Right lobe of liver (tissue), 6 donors: ENCODE data around the gene CD164L2. TPM values are rescaled to one million over a fixed set of nuclear protein-coding genes. Genes with fewer than 3 reads are reported as not detected.
"Not testable (repeated sequence)": the region's sequence is repeated elsewhere in the genome, so short reads cannot be mapped to it uniquely, and the experiment has no call there.

ENCODE experiments used
- ATAC-seq, 4 donors: fragments of 200-7000 bp; cut with Tn5 transposase; one replicate each; pipeline ENCODE4 v1.9.1; 2020; ENCODE audit warnings: mild to moderate bottlenecking in 4 of 4, moderate library complexity in 4 of 4
- DNase-seq, 3 donors: peaks; one replicate each; pipeline ENCODE4 v3.0.0-alpha.2; 2020
- H3K27ac ChIP-seq, 3 donors: fragments of 200-600 bp; one replicate each; pipeline ENCODE4 v1.8.0; 2022
- H3K27me3 ChIP-seq, 2 donors: fragments of 200-600 bp; one replicate each; pipeline ENCODE4 v1.8.0; 2022
- H3K36me3 ChIP-seq, 4 donors: fragments of 200-600 bp; sonication (generic) in 1 of 4; one replicate each; pipeline versions ENCODE4 v1.5.1 to v1.8.0; 2017 to 2022; ENCODE audit warnings: control low read depth in 1 of 4
- H3K4me1 ChIP-seq, 4 donors: fragments of 200-600 bp; sonication (generic) in 1 of 4; one replicate each; pipeline versions ENCODE4 v1.5.1 to v1.8.0; 2017 to 2022; ENCODE audit warnings: control low read depth in 1 of 4
- H3K4me3 ChIP-seq, 3 donors: fragments of 200-600 bp; one replicate each; pipeline ENCODE4 v1.8.0; 2022
- H3K9me3 ChIP-seq, 4 donors: fragments of 200-600 bp; sonication (generic) in 1 of 4; one replicate each; pipeline versions ENCODE4 v1.5.1 to v1.8.0; 2017 to 2022; ENCODE audit warnings: control low read depth in 1 of 4
- CTCF ChIP-seq, 4 donors: fragments of 200-600 bp in 3 of 4; fragments of 450-650 bp in 1 of 4; IDR thresholded peaks; one replicate each; pipeline versions ENCODE4 v1.5.1 to v1.8.0; 2016 to 2022; ENCODE audit warnings: antibody characterized with exemption in 4 of 4, mild to moderate bottlenecking in 2 of 4
- POLR2A ChIP-seq: fragments of 450-650 bp; IDR thresholded peaks from one replicate; pipeline ENCODE4 v1.6.1; 2017; ENCODE audit warnings: antibody characterized with exemption, mild to moderate bottlenecking
- WGBS: methylation state at CpG from one replicate; pipeline ENCODE4 v1.1.6; 2018; ENCODE audit warnings: low coverage, low lambda C conversion rate; ENCODE audit not compliant: insufficient coverage; ENCODE audit errors: missing lambda C conversion rate; 5-methylcytosine and 5-hydroxymethylcytosine counted together
- intact Hi-C, 2 donors: fragments of 100-400 bp; cut with DNase I; formaldehyde crosslinking; loops; one replicate each; pipeline versions ENCODE4 v1.11.2 to v1.14.1; 2022
- total RNA-seq, 6 experiments: library from RNA; depleted of rRNA in 2 of 6; stranded (reverse); fragments of >200 nt in 2 of 6; fragmentation: NEBNext Ultra II Directional in 3 of 6; extraction: Animal tissue kit (Norgen Biotek cat#: 25700) in 3 of 6; gene quantifications; one replicate each; pipeline versions ENCODE4 v1.1.0 to v1.2.4, GENCODE V29; 2016 to 2023
- donor health status: DM: no; HTN: yes; CAD: no.
- donor health status: DM: no; HTN: no; CAD: no.
- donor health status: DM: no; HTN: no; CAD: no.
- donor health status: DM: no; HTN: yes; CAD: no.
- donor health status: DM: no; HTN: yes; CAD: no.

The CD164L2 gene
- total RNA-seq, 6 experiments from 2014 or later, result 0.86 TPM; not detected in 5

GRCh38 chr1:27413004-27413403, 29.9 kb upstream of the CD164L2 start:
- DNase-seq (peak in 1 of 3 donors; percentile 60), ATAC-seq (peak in 2 of 4 donors; percentile 44 to 82)
- no peaks in the 10 kb centered on the region for H3K9me3 ChIP-seq
- H3K4me1 ChIP-seq, result no peaks in the 10 kb centered on the region
- H3K27ac ChIP-seq, result no peak overlapping the region
- H3K27me3 ChIP-seq, result no peaks in the 10 kb centered on the region
- WGBS, result 17% methylated on average over 4 of the region's 4 CpGs
- TF ChIP-seq CTCF (IDR thresholded peaks at IDR 0.05) (no peak), POLR2A (no peak)
- H3K4me3 ChIP-seq, result no peak overlapping the region
- H3K36me3 ChIP-seq, result peaks cover 5 to 81% (median 40%) of the 10 kb centered on the region in 4 donors
- intact Hi-C loops, result no loop called here

GRCh38 chr1:27412502-27412901, 29.4 kb upstream of the CD164L2 start:
- no peak overlapping the region for H3K4me3 ChIP-seq
- H3K4me1 ChIP-seq, result no peaks in the 10 kb centered on the region
- no peak for ATAC-seq
- intact Hi-C loops, result no loop called here
- no peak for TF ChIP-seq POLR2A
- DNase-seq, result no peak
- 96% methylated on average over 4 of the region's 4 CpGs for WGBS
- no peak overlapping the region for H3K27ac ChIP-seq
- H3K36me3 ChIP-seq, result peaks cover 10 to 82% (median 40%) of the 10 kb centered on the region in 4 donors
- no peaks in the 10 kb centered on the region for H3K27me3 ChIP-seq
- H3K9me3 ChIP-seq, result no peaks in the 10 kb centered on the region

- WGBS, result 100% methylated on average over 1 of the region's 2 CpGs
- peaks cover 9 to 76% (median 39%) of the 10 kb centered on the region in 4 donors for H3K36me3 ChIP-seq
- no peak overlapping the region for H3K4me3 ChIP-seq
- ATAC-seq (no peak), DNase-seq (no peak)
- H3K9me3 ChIP-seq, result no peaks in the 10 kb centered on the region
- intact Hi-C loops, result no loop called here
- no peak overlapping the region for H3K27ac ChIP-seq
- H3K4me1 ChIP-seq, result no peaks in the 10 kb centered on the region
- TF ChIP-seq CTCF (IDR thresholded peaks at IDR 0.05) (no peak), POLR2A (no peak)
- no peaks in the 10 kb centered on the region for H3K27me3 ChIP-seq
Measured at GRCh38 chr1:27410709-27411108, 27.6 kb upstream of the CD164L2 start.

- Histone ChIP-seq H3K4me3 (no peak overlapping the region), H3K27me3 (no peaks in the 10 kb centered on the region), H3K36me3 (peaks cover 6 to 66% (median 33%) of the 10 kb centered on the region in 4 donors), H3K9me3 (no peaks in the 10 kb centered on the region), H3K27ac (no peak overlapping the region), H3K4me1 (no peaks in the 10 kb centered on the region)
- intact Hi-C loops, result loop anchor here in 1 of 2 donors (10.0 kb wide), 1 partner anchor 185 kb away; no protein-coding TSS in a partner anchor
- DNase-seq, result no peak
- no peak for TF ChIP-seq CTCF (IDR thresholded peaks at IDR 0.05)
- TF ChIP-seq POLR2A, result no peak
- 90% methylated on average over 9 of the region's 11 CpGs for WGBS
- no peak for ATAC-seq
Measured at GRCh38 chr1:27409669-27410068, 26.5 kb upstream of the CD164L2 start.

GRCh38 chr1:27408151-27408550, 25.0 kb upstream of the CD164L2 start:
- Histone ChIP-seq H3K9me3 (no peaks in the 10 kb centered on the region), H3K36me3 (peaks cover 6 to 52% (median 27%) of the 10 kb centered on the region in 4 donors), H3K4me3 (no peak overlapping the region), H3K4me1 (no peaks in the 10 kb centered on the region), H3K27ac (no peak overlapping the region), H3K27me3 (no peaks in the 10 kb centered on the region)
- TF ChIP-seq POLR2A, result no peak
- TF ChIP-seq CTCF (IDR thresholded peaks at IDR 0.05), result no peak
- 93% methylated on average over 7 of the region's 9 CpGs for WGBS
- no peak for ATAC-seq
- intact Hi-C loops, result loop anchor here in 1 of 2 donors (10.0 kb wide), 1 partner anchor 187 kb away; no protein-coding TSS in a partner anchor
- DNase-seq, result no peak

- H3K9me3 ChIP-seq, H3K27ac ChIP-seq, H3K27me3 ChIP-seq, ATAC-seq, H3K4me3 ChIP-seq, H3K4me1 ChIP-seq, DNase-seq: not testable (repeated sequence)
- WGBS, result no CpG with 5 or more reads among the region's 2 CpGs
- peaks cover 6 to 39% (median 21%) of the 10 kb centered on the region in 4 donors for H3K36me3 ChIP-seq
- intact Hi-C loops, result loop anchor here in 1 of 2 donors (10.0 kb wide), 1 partner anchor 188 kb away; no protein-coding TSS in a partner anchor
Measured at GRCh38 chr1:27406791-27407190, 23.7 kb upstream of the CD164L2 start.
